Chondrocyte (in vitro differentiated cells): ENCODE results near the gene NFIX. TPM values are rescaled to one million over a fixed set of nuclear protein-coding genes. Genes with fewer than 3 reads are reported as not detected.

Source experiments
- DNase-seq: peaks from one replicate; pipeline ENCODE4 v3.0.0; 2021; ENCODE audit warnings: mixed read lengths, low spot score
- H3K27ac Mint-ChIP-seq: one replicate; pipeline ENCODE4 v1.8.0; 2021; ENCODE audit warnings: mild to moderate bottlenecking, moderate library complexity, mixed read lengths; ENCODE audit not compliant: unreplicated experiment
- H3K27me3 Mint-ChIP-seq: 2 replicates; pipeline ENCODE4 v1.8.0; 2021; ENCODE audit warnings: low read depth, mixed read lengths
- H3K36me3 Mint-ChIP-seq: 2 replicates; pipeline ENCODE4 v1.8.0; 2021; ENCODE audit warnings: low read depth, mixed read lengths
- H3K4me1 Mint-ChIP-seq: 2 replicates; pipeline ENCODE4 v1.8.0; 2021; ENCODE audit warnings: low read depth, mild to moderate bottlenecking, mixed read lengths
- H3K4me3 Mint-ChIP-seq: one replicate; pipeline ENCODE4 v1.8.0; 2021; ENCODE audit warnings: mild to moderate bottlenecking, moderate library complexity, mixed read lengths; ENCODE audit not compliant: unreplicated experiment
- H3K9me3 Mint-ChIP-seq: 2 replicates; pipeline ENCODE4 v1.8.0; 2021; ENCODE audit warnings: low read depth, mixed read lengths
- CTCF ChIP-seq: fragments of 200-600 bp; sonication (generic); IDR thresholded peaks from 2 replicates; pipeline ENCODE4 v1.5.0; 2021; ENCODE audit warnings: antibody characterized with exemption, mild to moderate bottlenecking, moderate library complexity
- total RNA-seq: library from RNA; stranded (reverse); gene quantifications from 3 replicates; pipeline ENCODE4 v1.2.1, GENCODE V29; 2021

The NFIX gene
- total RNA-seq, 1 donor from 2014 or later, result 98.9 TPM

- TF ChIP-seq CTCF, result no peak
- Mint-ChIP-seq H3K4me1 (peaks cover 60% of the 10 kb centered on the region), H3K9me3 (no peaks in the 10 kb centered on the region), H3K36me3 (peaks cover 7% of the 10 kb centered on the region), H3K27me3 (peaks cover 34% of the 10 kb centered on the region), H3K4me3 (no peak overlapping the region), H3K27ac (no peak overlapping the region)
- no peak for DNase-seq
These were observed 20.3 kb downstream of the NFIX start for GRCh38 chr19:13015361-13016223.

GRCh38 chr19:13016245-13016627 is 21.0 kb downstream of the NFIX start:
- H3K36me3 Mint-ChIP-seq, result peaks cover 9% of the 10 kb centered on the region
- no peak overlapping the region for H3K27ac Mint-ChIP-seq
- H3K4me1 Mint-ChIP-seq, result peaks cover 62% of the 10 kb centered on the region
- TF ChIP-seq CTCF, result no peak
- no peaks in the 10 kb centered on the region for H3K9me3 Mint-ChIP-seq
- H3K27me3 Mint-ChIP-seq, result peaks cover 34% of the 10 kb centered on the region
- H3K4me3 Mint-ChIP-seq, result no peak overlapping the region
- DNase-seq, result no peak

GRCh38 chr19:13016628-13017305 is 21.5 kb downstream of the NFIX start:
- no peak overlapping the region for H3K4me3 Mint-ChIP-seq

GRCh38 chr19:13017306-13018034 is 22.2 kb downstream of the NFIX start:
- no peak for DNase-seq
- H3K36me3 Mint-ChIP-seq, result peaks cover 9% of the 10 kb centered on the region
- H3K27ac Mint-ChIP-seq, result no peak overlapping the region
- peaks cover 28% of the 10 kb centered on the region for H3K27me3 Mint-ChIP-seq
- H3K4me3 Mint-ChIP-seq, result no peak overlapping the region
- no peaks in the 10 kb centered on the region for H3K9me3 Mint-ChIP-seq
- H3K4me1 Mint-ChIP-seq, result peaks cover 62% of the 10 kb centered on the region
- TF ChIP-seq CTCF, result no peak

More at GRCh38 chr19:13016628-13017305, 21.5 kb downstream of the NFIX start:
- DNase-seq, result no peak
- Mint-ChIP-seq H3K27ac (no peak overlapping the region), H3K36me3 (peaks cover 9% of the 10 kb centered on the region), H3K27me3 (peaks cover 30% of the 10 kb centered on the region), H3K9me3 (no peaks in the 10 kb centered on the region), H3K4me1 (peaks cover 60% of the 10 kb centered on the region)
- no peak for TF ChIP-seq CTCF
